ENCODE measurements around the gene YPEL5. TPM values are rescaled to one million over a fixed set of nuclear protein-coding genes. Genes with fewer than 3 reads are reported as not detected.
A peak's percentile ranks its signal among the peaks of the same experiment; 100 is the strongest.

YPEL5 gene
- total RNA-seq, 1 donor from 2014 or later: 66.4 TPM

DNA sequence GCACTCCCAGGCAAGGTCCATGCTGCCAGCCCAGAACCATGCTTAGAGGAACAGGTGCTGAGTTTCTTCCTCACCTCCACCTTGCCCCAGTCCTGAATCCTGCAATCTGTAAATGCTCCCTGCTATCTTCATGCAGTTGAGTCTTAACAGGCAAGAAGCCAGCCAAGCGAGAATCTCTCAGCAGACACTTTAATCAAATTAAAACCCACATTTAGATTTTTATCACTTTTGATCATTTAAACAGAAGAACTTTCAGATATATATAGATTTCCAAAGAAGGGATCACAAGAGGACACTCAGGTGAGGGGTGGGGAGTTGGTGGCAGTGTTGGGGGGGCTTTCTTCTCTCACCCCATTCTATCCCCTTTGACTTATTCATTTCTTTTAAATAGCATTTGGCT is 58.6 kb downstream of the YPEL5 start:
- no peak for DNase-seq (ENCODE audit: low spot score)
- Histone ChIP-seq H3K9ac (no peak overlapping the region), H4K20me1 (ENCODE audit: low read depth) (no peaks in the 10 kb centered on the region), H3K27ac (no peak overlapping the region), H3K4me1 (peaks cover 9% of the 10 kb centered on the region), H3K9me3 (ENCODE audit: low read depth) (no peaks in the 10 kb centered on the region), H2AFZ (replicated peaks) (no peak overlapping the region), H3K36me3 (no peaks in the 10 kb centered on the region), H3K79me2 (ENCODE audit: low read depth) (no peaks in the 10 kb centered on the region), H3K4me3 (no peak overlapping the region), H3K4me2 (no peak overlapping the region), H3K27me3 (no peaks in the 10 kb centered on the region), H3F3A (ENCODE audit: low read depth) (no peaks in the 10 kb centered on the region)
- peaks cover 2% of the 10 kb centered on the region for H3K4me1 Mint-ChIP-seq
- H3K36me3 Mint-ChIP-seq: no peaks in the 10 kb centered on the region
- H3K4me3 Mint-ChIP-seq: no peak overlapping the region
- no peaks in the 10 kb centered on the region for H3K9me3 Mint-ChIP-seq
- no peak for TF ChIP-seq EZH2phosphoT487 (IDR thresholded peaks at IDR 0.05)
- H3K27ac Mint-ChIP-seq: no peak overlapping the region
- H3K27me3 Mint-ChIP-seq (ENCODE audit: insufficient read depth, low read depth): peaks cover 2% of the 10 kb centered on the region

DNA sequence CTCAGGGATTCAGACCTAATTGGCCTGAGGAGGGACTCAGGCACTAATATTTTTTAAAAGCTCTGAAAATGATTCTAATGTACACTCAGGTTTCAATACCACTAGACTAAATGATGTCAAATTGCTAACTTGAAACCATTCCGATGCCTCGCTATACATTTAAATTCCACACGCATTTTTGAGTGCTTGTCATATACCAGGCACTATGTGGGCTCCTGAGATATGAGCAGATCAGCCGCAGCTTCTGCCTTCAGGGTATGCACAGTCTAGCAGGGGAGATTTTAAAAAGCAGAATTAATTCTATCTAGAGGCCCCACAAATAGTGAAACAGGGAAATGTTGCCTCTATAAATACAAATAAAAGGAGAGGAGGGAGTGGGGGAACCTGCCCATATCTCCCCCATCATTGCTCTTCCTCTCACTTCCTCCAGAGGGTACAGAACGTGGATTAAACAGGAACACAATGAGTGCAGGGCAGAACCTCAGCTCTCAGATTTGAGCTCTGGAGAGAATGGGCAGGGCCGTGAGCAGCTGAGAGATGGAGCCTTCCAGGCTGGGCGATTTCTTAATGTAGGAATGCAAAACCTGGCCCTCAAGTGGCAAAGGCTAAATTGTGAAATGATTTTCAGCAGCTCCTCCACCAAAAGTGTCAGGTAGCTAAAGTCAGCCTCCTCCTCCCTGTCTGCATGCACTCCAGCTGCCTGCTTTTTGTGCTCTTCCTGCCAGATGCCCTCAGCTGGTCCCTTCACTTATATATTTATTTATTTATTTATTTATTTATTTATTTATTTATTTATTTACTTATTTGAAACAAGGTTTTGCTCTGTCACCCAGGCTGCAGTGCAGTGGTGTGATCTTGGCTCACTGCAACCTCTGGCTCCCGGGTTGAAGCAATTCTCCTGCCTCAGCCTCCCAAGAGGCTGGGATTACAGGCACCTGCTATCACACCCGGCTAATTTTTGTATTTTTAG is 59.9 kb downstream of the YPEL5 start:
- no peaks in the 10 kb centered on the region for H3K36me3 ChIP-seq

DNA sequence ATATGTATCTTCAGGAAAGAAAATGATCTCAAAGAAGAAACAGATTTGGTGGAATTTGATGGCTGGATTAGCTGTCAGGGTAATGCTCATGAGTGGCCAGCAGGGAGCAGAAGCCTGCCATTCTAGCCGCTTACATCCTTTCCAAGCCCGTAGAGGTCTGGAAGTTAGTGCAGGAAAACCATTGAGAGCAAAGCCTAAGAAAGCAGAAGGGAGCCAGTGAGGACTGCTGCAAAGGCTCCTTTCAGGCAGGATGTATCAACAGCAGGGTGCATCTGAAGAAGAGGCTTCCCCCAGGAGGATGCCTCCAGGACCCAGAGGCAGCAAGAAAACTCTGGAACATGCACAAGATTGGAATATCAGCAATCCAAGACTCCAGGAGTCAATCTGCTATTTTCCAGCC is 61.6 kb downstream of the YPEL5 start:
- Histone ChIP-seq H3K9ac (no peak overlapping the region), H3K9me3 (ENCODE audit: low read depth) (no peaks in the 10 kb centered on the region), H2AFZ (replicated peaks) (no peak overlapping the region), H3K27ac (no peak overlapping the region), H3K4me1 (peaks cover 9% of the 10 kb centered on the region), H3F3A (ENCODE audit: low read depth) (no peaks in the 10 kb centered on the region), H3K4me2 (peak overlapping the region; percentile 17), H3K36me3 (no peaks in the 10 kb centered on the region), H3K4me3 (no peak overlapping the region), H3K79me2 (ENCODE audit: low read depth) (no peaks in the 10 kb centered on the region), H3K27me3 (no peaks in the 10 kb centered on the region), H4K20me1 (ENCODE audit: low read depth) (no peaks in the 10 kb centered on the region)
- H3K4me3 Mint-ChIP-seq: no peak overlapping the region
- peaks cover 2% of the 10 kb centered on the region for H3K4me1 Mint-ChIP-seq
- H3K27ac Mint-ChIP-seq: no peak overlapping the region
- peak; percentile 85 for DNase-seq (ENCODE audit: low spot score)
- no peaks in the 10 kb centered on the region for H3K36me3 Mint-ChIP-seq
- H3K9me3 Mint-ChIP-seq: no peaks in the 10 kb centered on the region
- H3K27me3 Mint-ChIP-seq (ENCODE audit: insufficient read depth, low read depth): peaks cover 4% of the 10 kb centered on the region
- TF ChIP-seq EZH2phosphoT487 (IDR thresholded peaks at IDR 0.05): no peak
- no peak for TF ChIP-seq EZH2 (IDR thresholded peaks at IDR 0.05)
- TF ChIP-seq, protein P1, sequence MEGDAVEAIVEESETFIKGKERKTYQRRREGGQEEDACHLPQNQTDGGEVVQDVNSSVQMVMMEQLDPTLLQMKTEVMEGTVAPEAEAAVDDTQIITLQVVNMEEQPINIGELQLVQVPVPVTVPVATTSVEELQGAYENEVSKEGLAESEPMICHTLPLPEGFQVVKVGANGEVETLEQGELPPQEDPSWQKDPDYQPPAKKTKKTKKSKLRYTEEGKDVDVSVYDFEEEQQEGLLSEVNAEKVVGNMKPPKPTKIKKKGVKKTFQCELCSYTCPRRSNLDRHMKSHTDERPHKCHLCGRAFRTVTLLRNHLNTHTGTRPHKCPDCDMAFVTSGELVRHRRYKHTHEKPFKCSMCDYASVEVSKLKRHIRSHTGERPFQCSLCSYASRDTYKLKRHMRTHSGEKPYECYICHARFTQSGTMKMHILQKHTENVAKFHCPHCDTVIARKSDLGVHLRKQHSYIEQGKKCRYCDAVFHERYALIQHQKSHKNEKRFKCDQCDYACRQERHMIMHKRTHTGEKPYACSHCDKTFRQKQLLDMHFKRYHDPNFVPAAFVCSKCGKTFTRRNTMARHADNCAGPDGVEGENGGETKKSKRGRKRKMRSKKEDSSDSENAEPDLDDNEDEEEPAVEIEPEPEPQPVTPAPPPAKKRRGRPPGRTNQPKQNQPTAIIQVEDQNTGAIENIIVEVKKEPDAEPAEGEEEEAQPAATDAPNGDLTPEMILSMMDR (IDR thresholded peaks at IDR 0.05): peak; percentile 94

More for the DNA sequence above, 59.9 kb downstream of the YPEL5 start:
- Mint-ChIP-seq H3K4me3 (no peak overlapping the region), H3K9me3 (no peaks in the 10 kb centered on the region), H3K27me3 (ENCODE audit: insufficient read depth, low read depth) (peaks cover 2% of the 10 kb centered on the region), H3K36me3 (no peaks in the 10 kb centered on the region), H3K27ac (no peak overlapping the region), H3K4me1 (peaks cover 2% of the 10 kb centered on the region)
- Histone ChIP-seq H3K27ac (no peak overlapping the region), H3K9me3 (ENCODE audit: low read depth) (no peaks in the 10 kb centered on the region), H3K27me3 (no peaks in the 10 kb centered on the region), H4K20me1 (ENCODE audit: low read depth) (no peaks in the 10 kb centered on the region), H3K79me2 (ENCODE audit: low read depth) (no peaks in the 10 kb centered on the region), H2AFZ (replicated peaks) (no peak overlapping the region), H3K4me3 (no peak overlapping the region), H3K4me1 (peaks cover 9% of the 10 kb centered on the region), H3K4me2 (no peak overlapping the region), H3K9ac (no peak overlapping the region), H3F3A (ENCODE audit: low read depth) (no peaks in the 10 kb centered on the region)
- DNase-seq (ENCODE audit: low spot score): peak; percentile 23
- no peak for TF ChIP-seq EZH2 (IDR thresholded peaks at IDR 0.05)
- TF ChIP-seq EZH2phosphoT487 (IDR thresholded peaks at IDR 0.05): no peak
- TF ChIP-seq, protein P1 (IDR thresholded peaks at IDR 0.05): no peak

DNA sequence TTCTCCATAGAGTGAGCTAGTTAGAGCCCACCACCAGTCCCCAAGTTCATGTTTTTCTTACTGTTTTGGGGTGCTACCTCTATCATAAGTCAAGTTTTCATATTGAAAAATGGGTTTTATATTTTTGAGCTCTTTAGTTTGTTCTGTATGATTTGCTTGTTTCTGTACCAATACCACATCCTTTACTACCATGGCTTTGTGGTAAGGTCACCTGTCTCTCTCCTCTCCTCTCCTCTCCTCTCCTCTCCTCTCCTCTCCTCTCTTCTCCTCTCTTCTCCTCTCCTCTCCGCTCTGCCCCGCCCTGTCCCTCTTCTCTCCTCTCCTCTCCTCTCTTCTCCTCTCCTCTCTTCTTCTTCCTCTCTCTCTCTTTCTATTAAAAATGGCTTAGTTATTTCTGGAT is 62.4 kb downstream of the YPEL5 start:
- Histone ChIP-seq H3F3A (ENCODE audit: low read depth) (no peaks in the 10 kb centered on the region), H3K4me3 (no peak overlapping the region), H2AFZ (replicated peaks) (no peak overlapping the region), H4K20me1 (ENCODE audit: low read depth) (no peaks in the 10 kb centered on the region), H3K27me3 (no peaks in the 10 kb centered on the region), H3K4me2 (no peak overlapping the region), H3K9me3 (ENCODE audit: low read depth) (no peaks in the 10 kb centered on the region), H3K27ac (no peak overlapping the region), H3K9ac (no peak overlapping the region), H3K4me1 (peaks cover 9% of the 10 kb centered on the region), H3K79me2 (ENCODE audit: low read depth) (no peaks in the 10 kb centered on the region), H3K36me3 (no peaks in the 10 kb centered on the region)
- Mint-ChIP-seq H3K36me3 (no peaks in the 10 kb centered on the region), H3K27me3 (ENCODE audit: insufficient read depth, low read depth) (peaks cover 4% of the 10 kb centered on the region), H3K4me3 (no peak overlapping the region), H3K27ac (no peak overlapping the region), H3K4me1 (peaks cover 2% of the 10 kb centered on the region), H3K9me3 (no peaks in the 10 kb centered on the region)
- TF ChIP-seq EZH2phosphoT487 (IDR thresholded peaks at IDR 0.05): no peak
- TF ChIP-seq, protein P1 (IDR thresholded peaks at IDR 0.05): no peak
- TF ChIP-seq EZH2 (IDR thresholded peaks at IDR 0.05): no peak
- no peak for DNase-seq (ENCODE audit: low spot score)

Measured in neural progenitor cell (in vitro differentiated cells).